ENCODE measurements around the gene ZNF136. TPM values are rescaled to one million over a fixed set of nuclear protein-coding genes. Genes with fewer than 3 reads are reported as not detected.

ZNF136 gene
- polyA plus RNA-seq, 10 donors, result 6.0 to 9.3 (median 8.1) TPM

GRCh38 chr19:12180377-12180776, 17.5 kb downstream of the ZNF136 start:
- DNase-seq, result no peak

- no peak for DNase-seq
These were observed 24.7 kb downstream of the ZNF136 start for GRCh38 chr19:12187625-12188024.

- DNase-seq, result peak; percentile 75 to 92 (median 85)
These were observed 32.2 kb downstream of the ZNF136 start for GRCh38 chr19:12194827-12195731.

DNA sequence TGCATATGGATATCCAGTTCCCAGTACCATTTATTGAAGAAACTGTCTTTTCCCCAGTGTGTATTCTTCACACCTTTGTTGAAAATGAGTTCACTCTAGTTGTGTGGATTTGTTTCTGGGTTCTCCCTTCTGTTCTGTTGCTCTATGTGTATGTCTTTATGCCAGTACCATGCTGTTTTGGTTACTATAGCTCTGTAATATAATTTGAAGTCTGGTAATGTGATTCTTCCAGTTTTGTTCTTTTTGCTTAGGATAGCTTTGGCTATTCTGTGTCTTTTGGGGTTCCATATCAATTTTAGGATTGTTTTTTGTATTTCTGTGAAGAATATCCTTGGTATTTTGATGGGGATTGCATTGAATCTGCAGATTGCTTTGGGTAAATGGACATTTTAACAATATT, 35.2 kb downstream of the ZNF136 start:
- DNase-seq, result no peak

GRCh38 chr19:12199757-12200419, 37.0 kb downstream of the ZNF136 start:
- no peak for DNase-seq

DNA sequence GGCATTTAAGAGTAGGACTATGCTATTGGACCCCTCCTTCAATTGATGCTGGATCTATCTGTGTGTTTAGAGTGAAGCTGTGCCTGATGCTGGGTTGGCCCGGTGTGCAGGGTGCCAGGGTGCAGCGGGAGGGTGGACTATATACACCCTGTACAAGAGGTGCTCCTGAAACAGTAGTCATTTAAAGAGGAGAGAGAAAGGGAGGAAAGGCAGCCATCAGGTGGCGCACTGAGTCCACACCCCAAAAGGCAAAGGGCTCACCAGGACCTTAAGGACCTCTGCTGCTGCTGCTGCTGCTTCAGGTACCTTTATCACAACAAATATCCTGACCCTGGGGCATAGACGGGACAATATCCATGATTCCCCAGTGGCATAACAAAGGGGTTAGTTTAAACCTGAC, 39.4 kb downstream of the ZNF136 start:
- DNase-seq, result peak in 1 of 3 donors; percentile 7

DNA sequence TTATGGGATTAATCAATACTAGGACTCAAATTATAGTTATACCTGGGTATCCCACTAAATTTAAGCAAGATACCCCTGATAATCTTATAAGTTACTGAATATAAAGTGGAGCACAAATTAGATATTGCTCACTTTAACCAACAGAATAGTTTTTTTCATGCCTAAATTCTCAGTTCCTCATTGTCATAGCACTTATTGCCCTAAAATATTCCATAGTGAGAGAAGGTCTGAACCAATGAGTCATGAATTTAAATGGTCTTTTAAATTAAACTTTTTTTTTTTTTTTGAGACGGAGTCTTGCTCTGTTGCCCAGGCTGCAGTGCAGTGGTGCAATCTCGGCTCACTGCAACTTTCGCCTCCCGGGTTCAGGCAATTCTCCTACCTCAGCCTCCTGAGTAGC, 42.4 kb downstream of the ZNF136 start:
- DNase-seq, result no peak

DNA sequence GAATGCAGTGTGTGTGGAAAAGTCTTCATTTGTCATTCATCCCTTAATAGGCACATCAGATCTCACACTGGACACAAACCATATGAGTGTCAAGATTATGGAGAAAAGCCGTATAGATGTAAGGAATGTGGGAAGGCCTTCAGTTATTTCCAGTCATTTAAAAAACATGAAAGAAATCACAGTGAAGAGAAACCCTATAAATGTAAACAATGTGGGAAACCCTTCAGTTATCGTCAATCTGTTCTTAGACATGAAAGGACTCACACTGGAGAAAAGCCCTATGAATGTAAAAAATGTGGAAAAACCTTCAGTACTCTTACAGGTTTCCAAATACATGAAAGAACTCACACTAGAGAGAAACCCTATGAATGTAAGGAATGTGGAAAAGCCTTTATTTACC, 45.3 kb downstream of the ZNF136 start:
- DNase-seq, result no peak

- no peak for DNase-seq
These were observed 54.4 kb downstream of the ZNF136 start for GRCh38 chr19:12217332-12217731.

- no peak for DNase-seq
These were observed 60.2 kb downstream of the ZNF136 start for GRCh38 chr19:12222980-12223630.

GRCh38 chr19:12224676-12225075, 61.8 kb downstream of the ZNF136 start:
- DNase-seq, result no peak

DNA sequence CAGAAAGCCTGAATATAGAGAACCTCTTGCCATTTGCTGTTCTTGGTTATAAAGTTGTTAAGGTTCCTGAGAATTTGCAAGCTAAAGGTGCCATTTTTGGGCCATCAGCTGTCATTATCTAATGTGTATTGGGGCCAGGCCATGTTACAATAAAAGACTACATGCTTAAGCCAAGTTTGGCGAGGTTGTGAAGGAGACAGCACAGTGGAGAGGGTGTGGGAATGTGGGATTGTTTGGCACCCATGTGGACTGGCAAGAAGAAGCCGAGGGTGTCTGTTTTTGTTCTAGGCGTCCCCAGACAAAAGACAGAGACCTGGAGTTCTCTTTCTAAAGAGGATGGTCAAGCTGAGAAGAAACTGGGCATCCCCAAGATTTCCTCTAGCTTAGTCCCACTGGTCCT, 67.1 kb downstream of the ZNF136 start:
- no peak for DNase-seq

GRCh38 chr19:12230751-12231733, 68.1 kb downstream of the ZNF136 start:
- DNase-seq, result no peak

DNA sequence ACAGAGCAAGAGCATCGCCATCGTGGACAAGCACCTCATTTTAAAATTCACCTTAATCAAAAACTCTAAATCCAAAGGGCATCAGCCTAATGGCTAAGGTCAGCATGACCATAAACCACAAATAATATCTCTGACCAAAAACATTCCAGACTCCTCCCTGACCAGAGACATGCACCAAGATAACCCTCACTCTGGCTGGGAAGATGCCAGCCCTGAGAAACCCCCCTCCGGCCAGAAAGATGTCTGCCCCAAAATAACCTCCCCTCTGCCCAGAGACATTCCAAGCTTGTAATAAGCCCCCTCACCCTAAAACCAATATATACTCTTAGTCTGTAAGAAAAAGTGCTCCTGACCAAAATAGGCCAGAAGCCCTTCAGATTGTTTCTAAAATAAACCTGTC, 70.1 kb downstream of the ZNF136 start:
- no peak for DNase-seq

GRCh38 chr19:12237143-12237839, 74.4 kb downstream of the ZNF136 start:
- DNase-seq, result no peak

Other genes with a start within 250 kb of the ZNF136 start
- gene ZNF700, start 238.0 kb upstream of the ZNF136 start, polyA plus RNA-seq (ENCODE audit: insufficient read length in 10 of 10), result 10 to 100 TPM in 2 of 10 donors, 1 to 10 TPM in 8; 3.7 to 12.0 (median 7.1) TPM
- gene ZNF763, start 198.1 kb upstream of the ZNF136 start, polyA plus RNA-seq (ENCODE audit: insufficient read length in 10 of 10), result 1 to 10 TPM; 1.0 to 2.4 (median 1.8) TPM
- 1 to 10 TPM; 2.2 to 5.6 (median 4.4) TPM for gene ZNF433, start 127.4 kb upstream of the ZNF136 start, polyA plus RNA-seq (ENCODE audit: insufficient read length in 10 of 10)
- gene ZNF878, start 110.1 kb upstream of the ZNF136 start, polyA plus RNA-seq (ENCODE audit: insufficient read length in 10 of 10), result under 1 TPM; 0.17 to 0.80 (median 0.41) TPM
- gene ZNF844, start 98.4 kb upstream of the ZNF136 start, polyA plus RNA-seq (ENCODE audit: insufficient read length in 10 of 10), result 10 to 100 TPM in 3 of 10 donors, 1 to 10 TPM in 7; 6.2 to 12.0 (median 8.9) TPM
- gene ZNF20, start 22.7 kb upstream of the ZNF136 start, polyA plus RNA-seq (ENCODE audit: insufficient read length in 10 of 10), result 1 to 10 TPM; 1.2 to 4.5 (median 2.3) TPM
- gene ZNF625, start 6.4 kb upstream of the ZNF136 start, polyA plus RNA-seq (ENCODE audit: insufficient read length in 10 of 10), result 1 to 10 TPM; 3.8 to 7.4 (median 5.3) TPM
- gene ZNF44, start 131.8 kb downstream of the ZNF136 start, polyA plus RNA-seq (ENCODE audit: insufficient read length in 10 of 10), result 10 to 100 TPM in 4 of 10 donors, 1 to 10 TPM in 6; 6.0 to 13.0 (median 8.4) TPM
- gene ZNF563, start 170.5 kb downstream of the ZNF136 start, polyA plus RNA-seq (ENCODE audit: insufficient read length in 10 of 10), result 1 to 10 TPM; 1.2 to 3.3 (median 2.3) TPM
- gene ZNF442, start 202.6 kb downstream of the ZNF136 start, polyA plus RNA-seq (ENCODE audit: insufficient read length in 10 of 10), result 1 to 10 TPM; 1.2 to 2.6 (median 2.3) TPM
- gene ZNF799, start 238.2 kb downstream of the ZNF136 start, polyA plus RNA-seq (ENCODE audit: insufficient read length in 10 of 10), result 1 to 10 TPM; 3.4 to 5.8 (median 4.3) TPM

Measured in muscle of back (tissue), 11 donors.